Measurements from ENCODE around the gene DCAF5. TPM values are rescaled to one million over a fixed set of nuclear protein-coding genes. Genes with fewer than 3 reads are reported as not detected.
"Not testable (repeated sequence)": the region's sequence is repeated elsewhere in the genome, so short reads cannot be mapped to it uniquely, and the experiment has no call there.

DCAF5 gene
- total and polyA plus RNA-seq, 2 experiments from 2014 or later: 50.0 to 58.2 TPM

DNA sequence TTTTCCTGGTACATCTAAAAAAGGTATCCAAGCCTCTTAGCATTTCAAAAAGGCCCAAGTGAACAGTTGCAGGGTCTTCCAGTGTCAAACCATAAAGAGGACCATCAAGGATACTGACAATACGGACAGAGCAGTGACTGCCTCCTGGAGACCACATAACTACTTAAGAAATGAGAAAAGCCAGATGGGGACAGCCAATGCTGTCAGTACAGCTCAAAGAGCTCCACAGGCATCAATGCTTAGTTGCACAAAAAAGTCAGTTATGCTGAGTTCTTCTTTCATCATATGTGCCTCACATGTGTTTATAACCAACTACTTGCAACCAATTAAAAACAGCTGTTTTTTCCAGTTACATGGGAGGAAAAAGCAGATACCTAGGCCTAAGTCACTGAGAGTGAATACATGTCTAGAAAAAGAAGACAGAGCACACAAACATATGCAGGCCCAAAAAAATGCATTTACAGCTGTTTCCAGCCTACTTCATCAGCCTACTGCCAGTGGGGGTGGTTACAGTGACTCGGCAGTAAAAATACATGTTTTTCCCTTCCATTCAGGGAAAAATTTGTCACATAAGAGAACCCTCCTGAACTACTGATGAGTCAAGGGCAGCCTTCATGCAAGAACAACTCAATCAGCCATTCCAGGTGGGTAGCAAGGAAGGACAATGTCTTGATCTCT is 84.0 kb downstream of the DCAF5 start:
- DNase-seq (ENCODE audit: low read depth in 1 of 2, low spot score in 1 of 2): peak in 1 of 2 donors; percentile 44
- H3K27me3 ChIP-seq: no peaks in the 10 kb centered on the region
- TF ChIP-seq, protein P1, sequence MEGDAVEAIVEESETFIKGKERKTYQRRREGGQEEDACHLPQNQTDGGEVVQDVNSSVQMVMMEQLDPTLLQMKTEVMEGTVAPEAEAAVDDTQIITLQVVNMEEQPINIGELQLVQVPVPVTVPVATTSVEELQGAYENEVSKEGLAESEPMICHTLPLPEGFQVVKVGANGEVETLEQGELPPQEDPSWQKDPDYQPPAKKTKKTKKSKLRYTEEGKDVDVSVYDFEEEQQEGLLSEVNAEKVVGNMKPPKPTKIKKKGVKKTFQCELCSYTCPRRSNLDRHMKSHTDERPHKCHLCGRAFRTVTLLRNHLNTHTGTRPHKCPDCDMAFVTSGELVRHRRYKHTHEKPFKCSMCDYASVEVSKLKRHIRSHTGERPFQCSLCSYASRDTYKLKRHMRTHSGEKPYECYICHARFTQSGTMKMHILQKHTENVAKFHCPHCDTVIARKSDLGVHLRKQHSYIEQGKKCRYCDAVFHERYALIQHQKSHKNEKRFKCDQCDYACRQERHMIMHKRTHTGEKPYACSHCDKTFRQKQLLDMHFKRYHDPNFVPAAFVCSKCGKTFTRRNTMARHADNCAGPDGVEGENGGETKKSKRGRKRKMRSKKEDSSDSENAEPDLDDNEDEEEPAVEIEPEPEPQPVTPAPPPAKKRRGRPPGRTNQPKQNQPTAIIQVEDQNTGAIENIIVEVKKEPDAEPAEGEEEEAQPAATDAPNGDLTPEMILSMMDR (IDR thresholded peaks at IDR 0.05; ENCODE audit: low read depth, low read length): no peak

DNA sequence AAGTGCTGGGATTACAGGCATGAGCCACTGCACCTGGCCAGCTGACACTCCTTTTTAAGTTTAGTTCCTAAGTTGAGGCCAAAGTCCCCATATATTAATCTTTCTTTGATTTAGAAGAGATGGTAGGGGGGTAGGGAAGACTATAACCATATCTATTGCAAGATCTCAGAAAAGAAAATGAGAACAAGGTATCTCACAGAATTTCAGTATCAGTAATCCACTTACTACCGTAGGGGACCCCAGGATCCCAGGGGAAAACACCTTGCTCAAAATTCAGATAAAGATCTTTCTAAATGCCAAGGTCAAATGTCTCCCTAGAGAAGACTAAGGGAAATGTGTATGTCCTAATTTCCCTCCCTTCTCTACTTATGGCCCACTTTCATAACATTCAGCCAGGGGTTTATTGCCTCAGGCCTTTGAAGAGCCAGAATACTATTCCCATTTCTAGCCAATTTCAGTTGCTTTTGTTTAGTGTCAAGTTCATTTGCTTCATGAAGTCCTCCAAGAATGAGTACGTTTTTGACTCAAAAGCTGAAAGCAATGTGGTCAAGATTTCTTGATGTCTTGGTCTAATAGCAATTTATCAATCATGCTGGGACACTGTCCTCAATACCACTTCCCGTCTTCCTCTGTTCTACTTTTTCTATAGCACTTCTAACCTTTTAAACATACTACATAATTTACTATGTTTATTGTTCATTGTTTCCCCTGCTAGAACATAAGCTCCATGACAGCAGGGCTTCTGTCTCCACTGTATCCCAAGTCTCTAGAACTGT is 86.3 kb downstream of the DCAF5 start:
- Histone ChIP-seq H3K9me3 (ENCODE audit: low read depth) (no peaks in the 10 kb centered on the region), H3K27ac (no peak overlapping the region), H3K4me3 (no peak overlapping the region), H3K27me3 (no peaks in the 10 kb centered on the region), H3K36me3 (peaks cover 12% of the 10 kb centered on the region), H3K4me1 (ENCODE audit: low read depth) (no peaks in the 10 kb centered on the region)
- TF ChIP-seq, protein P1 (IDR thresholded peaks at IDR 0.05; ENCODE audit: low read depth, low read length): no peak
- no peak for DNase-seq (ENCODE audit: low read depth in 1 of 2, low spot score in 1 of 2)

More for the DNA sequence above, 84.0 kb downstream of the DCAF5 start:
- H3K36me3 ChIP-seq: peaks cover 11% of the 10 kb centered on the region
- H3K9me3 ChIP-seq (ENCODE audit: low read depth): no peaks in the 10 kb centered on the region
- H3K4me3 ChIP-seq: no peak overlapping the region
- no peaks in the 10 kb centered on the region for H3K4me1 ChIP-seq (ENCODE audit: low read depth)
- no peak overlapping the region for H3K27ac ChIP-seq

DNA sequence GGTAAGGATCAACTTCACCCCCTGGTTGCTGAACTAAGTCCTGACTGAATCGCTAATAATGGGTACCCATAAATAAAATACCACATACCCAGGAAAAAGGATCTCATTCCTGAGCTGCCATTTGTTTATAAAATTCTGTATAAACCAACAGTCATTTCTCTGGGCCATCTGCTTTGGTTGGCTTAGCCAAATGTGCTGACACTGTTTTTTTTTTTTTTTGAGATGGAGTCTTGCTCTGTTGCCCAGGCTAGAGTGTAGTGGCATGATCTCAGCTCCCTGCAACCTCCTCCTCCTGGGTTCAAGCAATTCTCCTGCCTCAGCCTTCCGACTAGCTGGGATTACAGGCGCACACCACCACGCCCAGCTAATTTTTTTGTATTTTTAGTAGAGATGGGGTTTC is 87.0 kb downstream of the DCAF5 start:
- DNase-seq (ENCODE audit: low read depth in 1 of 2, low spot score in 1 of 2); H3K4me1 ChIP-seq (ENCODE audit: low read depth); H3K9me3 ChIP-seq (ENCODE audit: low read depth); H3K4me3 ChIP-seq; H3K27me3 ChIP-seq; H3K27ac ChIP-seq: not testable (repeated sequence)
- peaks cover 19% of the 10 kb centered on the region for H3K36me3 ChIP-seq

DNA sequence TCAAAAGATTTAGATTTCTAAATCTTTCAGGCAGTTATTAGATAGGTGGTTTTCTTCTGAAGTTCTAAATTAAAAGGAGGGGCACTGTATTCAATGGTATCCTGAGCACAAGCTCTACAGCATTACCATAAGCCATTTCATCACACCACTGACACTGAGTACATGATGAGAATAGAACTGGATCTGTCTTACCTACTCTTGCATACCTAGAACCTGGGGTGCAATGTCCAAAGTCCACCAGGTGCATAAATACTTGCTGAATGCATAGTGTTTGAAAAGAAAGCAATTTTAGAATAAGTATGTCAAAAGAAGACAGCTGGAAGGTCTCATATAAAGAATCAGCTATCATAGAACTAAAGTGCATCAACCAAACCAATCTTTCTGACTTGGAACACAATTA is 88.3 kb downstream of the DCAF5 start:
- Histone ChIP-seq H3K27ac (no peak overlapping the region), H3K36me3 (peaks cover 21% of the 10 kb centered on the region)

DNA sequence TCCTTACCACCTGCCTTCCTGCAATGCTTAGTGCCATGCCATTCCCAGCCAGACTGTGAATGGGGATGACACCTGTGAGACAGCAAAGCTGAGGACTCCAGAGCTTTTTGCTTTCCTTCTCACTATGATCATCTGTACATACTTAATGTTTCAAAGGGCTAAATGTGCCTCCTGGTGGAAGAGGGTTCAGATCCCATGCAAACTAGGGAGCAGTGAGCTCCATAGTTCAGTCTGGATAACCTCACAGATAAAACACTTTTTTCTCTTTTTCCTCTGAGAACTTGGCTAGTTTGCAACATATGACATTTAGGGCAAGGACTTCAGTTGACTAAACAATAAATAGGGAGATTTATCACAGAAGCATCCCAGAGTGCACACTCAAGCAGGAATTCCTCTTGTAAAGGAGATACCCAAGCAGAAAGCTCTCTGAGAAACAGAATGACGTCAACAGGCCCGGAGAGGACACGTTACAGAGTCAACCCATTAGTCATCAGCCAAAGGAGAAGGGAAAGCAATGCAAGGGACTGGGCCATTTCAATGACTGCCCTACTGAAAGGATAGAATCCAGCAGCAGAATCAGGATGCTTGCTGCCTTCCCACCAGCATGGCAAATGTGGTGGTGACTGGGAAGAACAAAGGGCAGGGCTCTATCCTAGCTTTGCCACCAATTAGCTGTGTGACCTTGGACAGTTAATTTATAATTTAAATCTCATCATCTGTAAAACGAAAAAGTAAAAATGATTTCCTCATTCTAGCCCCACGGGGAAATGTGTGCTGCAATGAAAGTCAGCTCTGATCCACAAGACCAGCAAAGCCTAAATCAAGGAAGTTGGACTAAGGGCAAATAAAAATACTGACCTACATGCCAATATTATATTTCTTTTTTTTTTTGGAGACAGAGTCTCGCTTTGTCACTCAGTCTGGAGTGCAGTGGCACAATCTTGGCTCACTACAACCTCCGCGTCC is 93.0 kb downstream of the DCAF5 start:
- Histone ChIP-seq H3K27me3 (no peaks in the 10 kb centered on the region), H3K4me1 (ENCODE audit: low read depth) (peaks cover 3% of the 10 kb centered on the region), H3K27ac (peak overlapping the region; percentile 39), H3K36me3 (peaks cover 20% of the 10 kb centered on the region), H3K4me3 (no peak overlapping the region), H3K9me3 (ENCODE audit: low read depth) (no peaks in the 10 kb centered on the region)
- DNase-seq (ENCODE audit: low read depth in 1 of 2, low spot score in 1 of 2): peak in 1 of 2 donors; percentile 94
- TF ChIP-seq, protein P1 (IDR thresholded peaks at IDR 0.05; ENCODE audit: low read depth, low read length): no peak

More for the DNA sequence above, 88.3 kb downstream of the DCAF5 start:
- no peak overlapping the region for H3K4me3 ChIP-seq
- H3K27me3 ChIP-seq: no peaks in the 10 kb centered on the region
- no peaks in the 10 kb centered on the region for H3K9me3 ChIP-seq (ENCODE audit: low read depth)
- DNase-seq (ENCODE audit: low read depth in 1 of 2, low spot score in 1 of 2): no peak
- TF ChIP-seq, protein P1 (IDR thresholded peaks at IDR 0.05; ENCODE audit: low read depth, low read length): no peak
- H3K4me1 ChIP-seq (ENCODE audit: low read depth): no peaks in the 10 kb centered on the region

All from cardiac muscle cell (in vitro differentiated cells and primary cell).